NB4 (cell line): ENCODE measurements around the gene ECE1.

Experiments used
- CTCF ChIP-seq: IDR thresholded peaks from one replicate; pipeline ENCODE4 v1.5.1; 2012; ENCODE audit warnings: low read depth, low read length
- MAX ChIP-seq: IDR thresholded peaks from 2 replicates; pipeline ENCODE4 v1.6.1; 2011; ENCODE audit warnings: low read depth, low read length

GRCh38 chr1:21329209-21329844 is 39.1 kb upstream of the ECE1 start:
- TF ChIP-seq CTCF (no peak), MAX (no peak)
